HG02610 (cell line): ENCODE measurements around the gene EYS.
"Not testable (repeated sequence)": the region's sequence is repeated elsewhere in the genome, so short reads cannot be mapped to it uniquely, and the experiment has no call there.

Experiments
- ATAC-seq: cut with Tn5 transposase; IDR thresholded peaks from one replicate; pipeline ENCODE4 v1.9.1; 2021; ENCODE audit warnings: mild to moderate bottlenecking, moderate library complexity; ENCODE audit not compliant: unreplicated experiment

EYS gene

GRCh38 chr6:64090352-64090751 lies 1616.7 kb downstream of the EYS start:
- ATAC-seq, result no peak

- ATAC-seq, result no peak
Observed at GRCh38 chr6:64085126-64085525, 1621.9 kb downstream of the EYS start.

GRCh38 chr6:64084185-64084663 lies 1622.8 kb downstream of the EYS start:
- no peak for ATAC-seq

- ATAC-seq, result peak; percentile 58
Observed at GRCh38 chr6:64083261-64083660, 1623.8 kb downstream of the EYS start.

- ATAC-seq, result no peak
Observed at GRCh38 chr6:64081453-64081852, 1625.6 kb downstream of the EYS start.

- no peak for ATAC-seq
Observed at GRCh38 chr6:64074981-64075380, 1632.0 kb downstream of the EYS start.

GRCh38 chr6:64072686-64073085 lies 1634.3 kb downstream of the EYS start:
- no peak for ATAC-seq

GRCh38 chr6:64064919-64065318 lies 1642.1 kb downstream of the EYS start:
- no peak for ATAC-seq

- no peak for ATAC-seq
Observed at GRCh38 chr6:64062960-64063683, 1643.9 kb downstream of the EYS start.

- no peak for ATAC-seq
Observed at GRCh38 chr6:64054861-64055260, 1652.2 kb downstream of the EYS start.

- ATAC-seq, result no peak
Observed at GRCh38 chr6:64050590-64050989, 1656.4 kb downstream of the EYS start.

- ATAC-seq, result no peak
Observed at GRCh38 chr6:64049736-64050135, 1657.3 kb downstream of the EYS start.

GRCh38 chr6:64046746-64047208 lies 1660.2 kb downstream of the EYS start:
- ATAC-seq, result no peak

- ATAC-seq, result no peak
Observed at GRCh38 chr6:64041373-64041772, 1665.7 kb downstream of the EYS start.

GRCh38 chr6:64040113-64040512 lies 1666.9 kb downstream of the EYS start:
- ATAC-seq, result no peak

GRCh38 chr6:64037427-64037826 lies 1669.6 kb downstream of the EYS start:
- ATAC-seq, result no peak

GRCh38 chr6:64034910-64035655 lies 1671.9 kb downstream of the EYS start:
- ATAC-seq, result no peak

GRCh38 chr6:64034291-64034690 lies 1672.7 kb downstream of the EYS start:
- ATAC-seq, result no peak

- not testable (repeated sequence) for ATAC-seq
Observed at GRCh38 chr6:64030950-64031618, 1675.9 kb downstream of the EYS start.

GRCh38 chr6:64023693-64024092 lies 1683.3 kb downstream of the EYS start:
- ATAC-seq, result no peak

GRCh38 chr6:64014595-64014994 lies 1692.4 kb downstream of the EYS start:
- ATAC-seq, result no peak

GRCh38 chr6:64013011-64013410 lies 1694.0 kb downstream of the EYS start:
- ATAC-seq, result no peak
